Measurements from ENCODE around the gene TOLLIP.
"Not testable (repeated sequence)": the region's sequence is repeated elsewhere in the genome, so short reads cannot be mapped to it uniquely, and the experiment has no call there.

TOLLIP gene

GRCh38 chr11:1343391-1344055, 34.1 kb upstream of the TOLLIP start:
- no peak for DNase-seq (ENCODE audit: low read depth)

GRCh38 chr11:1342946-1343345, 33.5 kb upstream of the TOLLIP start:
- DNase-seq (ENCODE audit: low read depth): no peak

- no peak for DNase-seq (ENCODE audit: low read depth)
Measured at GRCh38 chr11:1341928-1342524, 32.6 kb upstream of the TOLLIP start.

GRCh38 chr11:1341226-1341625, 31.8 kb upstream of the TOLLIP start:
- not testable (repeated sequence) for DNase-seq (ENCODE audit: low read depth)

- DNase-seq (ENCODE audit: low read depth): no peak
Measured at GRCh38 chr11:1340111-1340510, 30.7 kb upstream of the TOLLIP start.

- no peak for DNase-seq (ENCODE audit: low read depth)
Measured at GRCh38 chr11:1339066-1339675, 29.7 kb upstream of the TOLLIP start.

GRCh38 chr11:1338201-1339065, 29.0 kb upstream of the TOLLIP start:
- DNase-seq (ENCODE audit: low read depth): no peak

GRCh38 chr11:1337647-1338007, 28.2 kb upstream of the TOLLIP start:
- no peak for DNase-seq (ENCODE audit: low read depth)

- no peak for DNase-seq (ENCODE audit: low read depth)
Measured at GRCh38 chr11:1336836-1337646, 27.6 kb upstream of the TOLLIP start.

GRCh38 chr11:1335811-1336761, 26.7 kb upstream of the TOLLIP start:
- no peak for DNase-seq (ENCODE audit: low read depth)

GRCh38 chr11:1335264-1335810, 25.9 kb upstream of the TOLLIP start:
- DNase-seq (ENCODE audit: low read depth): no peak

GRCh38 chr11:1333860-1334259, 24.4 kb upstream of the TOLLIP start:
- no peak for DNase-seq (ENCODE audit: low read depth)

GRCh38 chr11:1333091-1333772, 23.8 kb upstream of the TOLLIP start:
- no peak for DNase-seq (ENCODE audit: low read depth)

- DNase-seq (ENCODE audit: low read depth): no peak
Measured at GRCh38 chr11:1330473-1330872, 21.0 kb upstream of the TOLLIP start.

GRCh38 chr11:1327064-1327460, 17.6 kb upstream of the TOLLIP start:
- no peak for DNase-seq (ENCODE audit: low read depth)

GRCh38 chr11:1326435-1327063, 17.1 kb upstream of the TOLLIP start:
- DNase-seq (ENCODE audit: low read depth): no peak

GRCh38 chr11:1323774-1324173, 14.3 kb upstream of the TOLLIP start:
- no peak for DNase-seq (ENCODE audit: low read depth)

- DNase-seq (ENCODE audit: low read depth): no peak
Measured at GRCh38 chr11:1317993-1318392, 8.6 kb upstream of the TOLLIP start.

- no peak for DNase-seq (ENCODE audit: low read depth)
Measured at GRCh38 chr11:1317432-1317831, 8.0 kb upstream of the TOLLIP start.
